ENCODE data around the gene NRP1. TPM values are rescaled to one million over a fixed set of nuclear protein-coding genes. Genes with fewer than 3 reads are reported as not detected.
"Not testable (repeated sequence)": the region's sequence is repeated elsewhere in the genome, so short reads cannot be mapped to it uniquely, and the experiment has no call there.

NRP1 gene
- total RNA-seq, 1 donor, result 197 TPM

- TF ChIP-seq CTCF (IDR thresholded peaks at IDR 0.05; ENCODE audit: insufficient read depth, low read depth, low read length), result no peak
- no peak overlapping the region for H3K4me3 ChIP-seq (ENCODE audit: low read depth, low read length)
These were observed 28.3 kb downstream of the NRP1 start for GRCh38 chr10:33306126-33306525.

DNA sequence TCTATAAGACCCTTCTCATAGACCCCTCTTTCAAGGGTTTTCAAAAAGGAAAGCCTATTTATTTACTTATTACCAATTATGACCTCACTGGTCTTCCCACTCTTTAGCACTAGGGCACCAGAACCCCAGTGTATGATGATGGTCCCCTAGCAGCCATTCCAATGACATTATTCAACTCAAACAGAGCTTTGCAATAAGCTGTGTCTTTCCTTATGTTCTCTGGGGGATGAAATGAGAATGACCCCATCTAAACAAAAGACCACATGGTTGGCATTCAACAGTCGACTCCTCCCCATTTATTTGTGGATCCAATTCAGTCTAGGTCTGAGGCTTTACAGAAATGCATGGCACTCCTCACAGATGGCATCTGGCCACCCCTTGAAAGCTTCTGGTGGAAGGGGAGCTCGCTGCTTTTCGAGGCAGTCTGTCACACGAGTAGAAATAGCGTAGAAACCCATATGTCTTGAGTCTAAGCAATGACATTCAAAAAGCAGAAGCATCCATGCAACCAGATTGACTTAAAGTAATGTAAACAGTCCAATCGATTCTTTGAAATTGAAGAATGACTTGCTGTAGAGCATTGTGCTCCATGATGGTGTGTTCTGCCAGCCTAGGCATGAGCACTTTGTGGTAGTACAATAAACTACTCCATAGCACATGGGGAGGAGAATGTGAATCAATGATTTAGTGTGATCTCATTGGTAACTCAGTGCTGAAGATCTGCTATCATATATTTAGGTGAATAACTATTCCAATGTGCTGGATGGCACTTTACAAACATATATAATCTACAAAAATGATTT is 29.8 kb downstream of the NRP1 start:
- TF ChIP-seq CTCF (IDR thresholded peaks at IDR 0.05; ENCODE audit: insufficient read depth, low read depth, low read length), result no peak
- H3K4me3 ChIP-seq (ENCODE audit: low read depth, low read length), result no peak overlapping the region
- DNase-seq (ENCODE audit: low read depth), result no peak

More at GRCh38 chr10:33306126-33306525, 28.3 kb downstream of the NRP1 start:
- peak; percentile 71 for DNase-seq (ENCODE audit: low read depth)

DNA sequence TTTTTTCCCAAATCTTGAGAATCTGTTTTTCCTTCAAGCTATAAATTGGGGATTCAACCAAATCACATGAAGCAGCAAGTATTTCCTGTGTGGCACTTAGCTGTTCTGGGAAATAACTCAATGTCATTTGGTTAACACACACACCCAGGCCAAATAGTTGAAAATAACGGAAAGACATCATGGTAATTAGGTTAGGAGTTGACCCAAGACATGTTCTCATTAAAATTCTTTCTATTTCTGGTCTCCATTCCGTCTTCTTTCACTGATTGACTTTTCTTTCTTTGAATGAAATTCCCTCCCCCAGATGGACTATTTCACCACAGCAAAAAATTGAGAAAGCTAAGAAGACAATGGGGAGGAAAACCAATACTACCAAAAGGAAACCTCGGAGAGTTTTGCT is 30.5 kb downstream of the NRP1 start:
- DNase-seq (ENCODE audit: low read depth), result no peak
- no peak overlapping the region for H3K4me3 ChIP-seq (ENCODE audit: low read depth, low read length)
- no peak for TF ChIP-seq CTCF (IDR thresholded peaks at IDR 0.05; ENCODE audit: insufficient read depth, low read depth, low read length)

GRCh38 chr10:33302208-33302829 is 32.1 kb downstream of the NRP1 start:
- DNase-seq (ENCODE audit: low read depth), result no peak
- no peak overlapping the region for H3K4me3 ChIP-seq (ENCODE audit: low read depth, low read length)

GRCh38 chr10:33301097-33301789 is 33.2 kb downstream of the NRP1 start:
- TF ChIP-seq CTCF (IDR thresholded peaks at IDR 0.05; ENCODE audit: insufficient read depth, low read depth, low read length), result no peak

More at GRCh38 chr10:33302208-33302829, 32.1 kb downstream of the NRP1 start:
- TF ChIP-seq CTCF (IDR thresholded peaks at IDR 0.05; ENCODE audit: insufficient read depth, low read depth, low read length), result no peak

DNA sequence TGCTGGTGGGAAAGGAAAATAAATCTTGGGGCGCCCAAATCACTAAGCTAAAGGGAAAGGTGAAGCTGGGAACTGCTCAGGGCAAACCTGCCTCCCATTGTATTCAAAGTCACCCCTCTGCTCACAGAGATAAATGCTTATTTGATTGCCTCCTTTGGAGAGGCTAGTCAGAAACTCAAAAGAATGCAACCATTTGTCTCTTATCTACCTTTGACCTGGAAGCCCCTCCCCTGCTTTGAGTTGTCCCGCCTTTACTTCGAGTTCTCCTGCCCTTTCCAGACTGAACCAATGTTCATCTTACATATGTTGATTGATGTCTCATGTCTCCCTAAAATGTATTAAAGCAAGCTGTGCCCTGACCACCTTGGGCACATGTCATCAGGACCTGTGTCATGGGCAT is 33.9 kb downstream of the NRP1 start:
- not testable (repeated sequence) for DNase-seq (ENCODE audit: low read depth); H3K4me3 ChIP-seq (ENCODE audit: low read depth, low read length)

More at GRCh38 chr10:33301097-33301789, 33.2 kb downstream of the NRP1 start:
- no peak overlapping the region for H3K4me3 ChIP-seq (ENCODE audit: low read depth, low read length)
- no peak for DNase-seq (ENCODE audit: low read depth)

DNA sequence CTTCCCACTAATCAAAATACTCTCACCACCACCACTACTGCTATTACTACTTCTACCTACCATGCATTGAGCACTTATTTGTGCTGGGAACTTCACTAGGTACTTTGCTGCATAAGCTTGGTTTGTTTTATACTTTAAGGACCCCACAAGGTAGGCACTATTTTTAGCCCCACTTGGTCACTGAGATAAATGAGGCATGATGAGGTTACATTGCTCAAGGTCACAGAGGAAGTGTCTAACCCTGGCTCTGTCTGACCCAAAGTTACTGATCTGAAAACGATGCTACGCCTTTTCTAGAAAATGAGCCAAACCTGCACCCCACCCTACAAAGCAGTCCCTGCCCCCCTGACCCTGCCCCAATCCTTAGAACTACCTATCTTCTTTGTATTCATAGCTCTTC is 35.6 kb downstream of the NRP1 start:
- DNase-seq (ENCODE audit: low read depth), result no peak
- no peak overlapping the region for H3K4me3 ChIP-seq (ENCODE audit: low read depth, low read length)
- no peak for TF ChIP-seq CTCF (IDR thresholded peaks at IDR 0.05; ENCODE audit: insufficient read depth, low read depth, low read length)
